ENCODE data around the gene HDAC4. TPM values are rescaled to one million over a fixed set of nuclear protein-coding genes. Genes with fewer than 3 reads are reported as not detected.

The HDAC4 gene
- total and polyA plus RNA-seq, 10 of the 15 experiments (the other 5 are each of a cell fraction or from before 2014, with no cell fraction given), result 0.22 to 15.7 (median 4.8) TPM

DNA sequence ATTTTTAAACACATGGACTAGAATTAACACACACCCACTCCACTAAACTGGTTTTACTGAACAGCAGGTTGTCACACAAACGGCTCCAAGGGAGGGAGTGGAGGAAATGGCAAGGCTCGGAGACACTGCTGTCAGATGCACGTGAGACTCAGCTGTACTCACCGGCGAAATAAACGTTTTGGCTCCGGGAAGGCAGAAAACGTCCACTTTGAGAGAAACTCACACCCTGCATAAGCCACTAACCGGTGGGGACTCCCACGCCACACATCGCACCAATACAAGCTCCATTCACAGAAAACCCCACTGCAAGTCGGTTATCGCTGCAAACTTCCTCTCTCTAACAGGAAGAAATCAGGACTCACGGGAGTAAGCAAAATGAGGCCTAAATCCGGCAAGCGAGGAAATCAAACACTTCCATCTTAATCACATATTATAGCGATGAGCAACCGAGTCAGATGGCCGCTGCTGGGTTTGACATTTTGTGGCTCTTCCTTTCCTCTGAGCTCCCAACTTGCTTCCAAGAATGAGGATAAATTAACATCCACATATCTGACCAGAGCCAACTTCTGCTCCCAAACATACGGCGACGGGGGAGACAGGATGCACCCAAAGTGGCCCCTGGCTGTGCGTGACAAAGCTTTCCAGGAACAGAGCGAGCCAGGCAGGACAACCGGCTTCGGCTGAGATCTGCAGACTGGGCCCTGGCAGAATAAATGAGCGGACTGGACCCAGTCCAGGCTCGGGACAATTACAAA is 63.5 kb downstream of the HDAC4 start:
- no peak overlapping the region for H2AFZ ChIP-seq (ENCODE audit: control insufficient read depth, low read depth, low read length)
- no peak for FAIRE-seq
- DNase-seq (ENCODE audit: low read depth, low spot score), result no peak
- peaks cover 3% of the 10 kb centered on the region; the same call in 1 of the 2 replicates for H4K20me1 ChIP-seq (ENCODE audit: control insufficient read depth, insufficient read depth)
- ChIA-PET RAD21 (ENCODE audit: unreplicated experiment) (no interaction called here), POLR2A (no interaction called here), SMC1A (ENCODE audit: uncharacterized antibody, unreplicated experiment) (no interaction called here), CTCF (no interaction called here)
- H3K4me3 ChIP-seq, result no peak overlapping the region
- no peaks in the 10 kb centered on the region for H3K36me3 ChIP-seq (ENCODE audit: control insufficient read depth in 2 of 2, insufficient read depth in 2 of 2, low read length in 1 of 2)
- no peaks in the 10 kb centered on the region for H3K27me3 ChIP-seq (replicated peaks in 1 of 2; ENCODE audit: control insufficient read depth in 2 of 2, insufficient read depth in 2 of 2, low read length in 1 of 2)
- no peak for ATAC-seq
- H3K9me3 ChIP-seq (replicated peaks; ENCODE audit: control insufficient read depth, insufficient read depth, low read length), result no peaks in the 10 kb centered on the region
- in situ Hi-C loops (cut with MboI) (no loop called here), intact Hi-C loops (cut with micrococcal nuclease; ENCODE audit: unreplicated experiment) (no loop called here)
- H3K4me2 ChIP-seq (ENCODE audit: control insufficient read depth, insufficient read depth), result no peak overlapping the region
- H3K79me2 ChIP-seq (ENCODE audit: control insufficient read depth, insufficient read depth, low read length), result no peaks in the 10 kb centered on the region
- 94% methylated on average over 28 of the region's 28 CpGs for WGBS (ENCODE audit: insufficient coverage, insufficient replicate concordance, low lambda C conversion rate, missing lambda C conversion rate)
- peaks cover 7% of the 10 kb centered on the region for H3K4me1 ChIP-seq (ENCODE audit: control insufficient read depth, insufficient read depth, low read length)
- no peak for TF ChIP-seq ELK1 (IDR thresholded peaks at IDR 0.05; ENCODE audit: low read depth, low read length)
- TF ChIP-seq ESRRA (IDR thresholded peaks at IDR 0.05; ENCODE audit: low read length), result no peak
- no peak for TF ChIP-seq CEBPB (IDR thresholded peaks at IDR 0.05; ENCODE audit: borderline replicate concordance in 1 of 2, low read depth in 2 of 2, low read length in 2 of 2)
- TF ChIP-seq, protein P1, sequence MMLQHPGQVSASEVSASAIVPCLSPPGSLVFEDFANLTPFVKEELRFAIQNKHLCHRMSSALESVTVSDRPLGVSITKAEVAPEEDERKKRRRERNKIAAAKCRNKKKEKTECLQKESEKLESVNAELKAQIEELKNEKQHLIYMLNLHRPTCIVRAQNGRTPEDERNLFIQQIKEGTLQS (IDR thresholded peaks at IDR 0.05; ENCODE audit: borderline replicate concordance, extremely low read depth, low read depth, low read length), result no peak
- TF ChIP-seq, protein P2, sequence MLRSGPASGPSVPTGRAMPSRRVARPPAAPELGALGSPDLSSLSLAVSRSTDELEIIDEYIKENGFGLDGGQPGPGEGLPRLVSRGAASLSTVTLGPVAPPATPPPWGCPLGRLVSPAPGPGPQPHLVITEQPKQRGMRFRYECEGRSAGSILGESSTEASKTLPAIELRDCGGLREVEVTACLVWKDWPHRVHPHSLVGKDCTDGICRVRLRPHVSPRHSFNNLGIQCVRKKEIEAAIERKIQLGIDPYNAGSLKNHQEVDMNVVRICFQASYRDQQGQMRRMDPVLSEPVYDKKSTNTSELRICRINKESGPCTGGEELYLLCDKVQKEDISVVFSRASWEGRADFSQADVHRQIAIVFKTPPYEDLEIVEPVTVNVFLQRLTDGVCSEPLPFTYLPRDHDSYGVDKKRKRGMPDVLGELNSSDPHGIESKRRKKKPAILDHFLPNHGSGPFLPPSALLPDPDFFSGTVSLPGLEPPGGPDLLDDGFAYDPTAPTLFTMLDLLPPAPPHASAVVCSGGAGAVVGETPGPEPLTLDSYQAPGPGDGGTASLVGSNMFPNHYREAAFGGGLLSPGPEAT (IDR thresholded peaks at IDR 0.05; ENCODE audit: low read depth), result no peak
- no peak for TF ChIP-seq TCF12 (IDR thresholded peaks at IDR 0.05; ENCODE audit: low read depth, low read length)
- TF ChIP-seq KAT2A (conservative IDR thresholded peaks at IDR 0.05; ENCODE audit: control insufficient read depth, low read depth, low read length), result no peak
- TF ChIP-seq MTA2 (IDR thresholded peaks at IDR 0.05; ENCODE audit: low read depth), result no peak
- TF ChIP-seq JUND (IDR thresholded peaks at IDR 0.05; ENCODE audit: low read depth, low read length), result no peak
- no peak for TF ChIP-seq STAT1 (conservative IDR thresholded peaks at IDR 0.05)
- TF ChIP-seq ZSCAN29 (IDR thresholded peaks at IDR 0.05), result no peak
- H3K27ac ChIP-seq (ENCODE audit: control insufficient read depth, insufficient read depth), result no peak overlapping the region
- no TSS peak for BruUV-seq (replicated peaks)
- no peak overlapping the region for H3K9ac ChIP-seq (ENCODE audit: control insufficient read depth, insufficient read depth, low read length)

Measured in GM12878 (cell line).